Esophagus squamous epithelium (tissue), 5 donors: ENCODE data around the gene PLA2G3. TPM values are rescaled to one million over a fixed set of nuclear protein-coding genes. Genes with fewer than 3 reads are reported as not detected.
A peak's percentile ranks its signal among the peaks of the same experiment; 100 is the strongest.

Source experiments
- DNase-seq: peaks from one replicate; lab custom pipeline; 2025; lab: John Stamatoyannopoulos, UW
- H3K27ac ChIP-seq, 4 donors: fragments of 200-600 bp; sonication (generic); one replicate each; pipeline ENCODE4 v1.5.1; 2016 to 2019; ENCODE audit warnings: mild to moderate bottlenecking in 1 of 4
- H3K27me3 ChIP-seq, 4 donors: fragments of 200-600 bp; sonication (generic); 1 replicate in 3 of 4; 2 replicates in 1 of 4; pipeline versions ENCODE4 v1.5.1 to v1.6.0; 2017 to 2021; ENCODE audit warnings: antibody characterized with exemption in 1 of 4
- H3K36me3 ChIP-seq, 3 donors: fragments of 200-600 bp; sonication (generic); one replicate each; pipeline ENCODE4 v1.5.1; 2016 to 2019
- H3K4me1 ChIP-seq, 3 donors: fragments of 200-600 bp; sonication (generic); one replicate each; pipeline ENCODE4 v1.5.1; 2017 to 2019
- H3K4me3 ChIP-seq, 4 donors: fragments of 200-600 bp; sonication (generic); 1 replicate in 3 of 4; 2 replicates in 1 of 4; pipeline ENCODE4 v1.5.1; 2016 to 2019; ENCODE audit warnings: mild to moderate bottlenecking in 2 of 4, moderate library complexity in 1 of 4
- H3K9me3 ChIP-seq, 3 donors: fragments of 200-600 bp; sonication (generic); one replicate each; pipeline ENCODE4 v1.5.1; 2016 to 2019
- POLR2A ChIP-seq, 4 donors: fragments of 450-650 bp; IDR thresholded peaks; one replicate each; pipeline ENCODE4 v1.6.1; 2017; ENCODE audit warnings: antibody characterized with exemption in 4 of 4, mild to moderate bottlenecking in 4 of 4, moderate library complexity in 3 of 4
- WGBS, 2 donors: methylation state at CpG; one replicate each; pipeline ENCODE4 v1.1.5; 2018; 5-methylcytosine and 5-hydroxymethylcytosine counted together
- intact Hi-C: fragments of 100-400 bp; cut with DNase I; formaldehyde crosslinking; loops from one replicate; pipeline ENCODE4 v1.15.0; 2022
- total RNA-seq, 4 donors: library from RNA; depleted of rRNA; stranded (reverse); fragments of >200 nt; gene quantifications; one replicate each; pipeline ENCODE4 v1.1.0, GENCODE V29; 2016
- TF ChIP-seq, protein P1 (sequence below), 6 experiments: fragments of 450-650 bp in 4 of 6; fragments of 200-600 bp in 2 of 6; sonication (generic) in 2 of 6; IDR thresholded peaks; one replicate each; pipeline ENCODE4 v1.5.1; 2016 to 2019; ENCODE audit warnings: antibody characterized with exemption in 6 of 6, mild to moderate bottlenecking in 4 of 6, moderate library complexity in 4 of 6
- donor health status: DM: yes; HTN: yes; CAD: no.

PLA2G3 gene
- total RNA-seq, 4 donors from 2014 or later: 5.0 to 27.0 (median 7.8) TPM

DNA sequence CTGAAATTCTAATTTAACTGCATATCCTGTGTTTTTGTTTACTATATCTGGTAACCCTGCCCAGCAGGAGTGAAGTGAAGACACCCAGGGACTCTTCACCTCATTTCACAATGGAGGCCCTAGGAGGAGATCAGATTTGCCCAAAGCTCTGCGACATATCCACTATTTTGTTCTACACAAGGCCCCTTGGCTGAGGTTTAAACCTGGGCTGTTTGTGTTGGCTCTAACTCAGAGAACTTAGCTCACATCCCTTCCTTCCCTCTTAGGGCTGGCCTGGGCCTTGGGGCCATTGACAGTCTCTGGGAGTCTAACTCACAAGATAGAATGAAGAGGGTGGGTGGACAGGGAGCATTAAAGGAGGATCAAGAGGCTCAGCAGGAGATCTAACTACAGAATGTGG lies 8.2 kb upstream of the PLA2G3 start:
- Histone ChIP-seq H3K27ac (peak overlapping the region; percentile 10 to 80 (median 66)), H3K9me3 (no peaks in the 10 kb centered on the region), H3K4me1 (peaks cover 4 to 14% (median 6%) of the 10 kb centered on the region in 3 donors)

DNA sequence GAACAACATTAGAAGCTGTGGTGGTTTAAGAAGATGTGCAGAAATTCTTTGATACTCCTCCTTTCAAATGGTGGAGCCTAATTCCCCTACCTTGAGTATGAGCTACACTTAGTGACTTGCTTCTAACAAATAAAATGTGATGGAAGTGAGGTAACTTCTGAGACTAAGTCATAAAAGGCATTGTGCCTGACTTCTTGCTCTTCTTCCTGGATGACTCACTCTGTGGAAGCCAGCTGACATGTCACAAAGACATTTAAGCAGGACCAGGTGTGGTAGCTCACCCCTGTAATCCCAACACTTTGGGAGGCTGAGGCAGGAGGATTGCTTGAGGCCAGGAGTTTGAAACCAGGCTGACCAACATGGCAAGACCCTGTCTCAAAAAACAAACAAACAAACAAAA lies 3.9 kb upstream of the PLA2G3 start:
- Histone ChIP-seq H3K4me3 (no peak overlapping the region), H3K4me1 (peaks cover 27 to 56% (median 29%) of the 10 kb centered on the region in 3 donors), H3K27me3 (peaks cover 0 to 9% (median 0%) of the 10 kb centered on the region in 4 donors), H3K27ac (peak overlapping the region in 1 of 4 donors; percentile 74), H3K36me3 (no peaks in the 10 kb centered on the region), H3K9me3 (no peaks in the 10 kb centered on the region)
- no peak for TF ChIP-seq POLR2A (IDR thresholded peaks at IDR 0.05)
- TF ChIP-seq, protein P1, sequence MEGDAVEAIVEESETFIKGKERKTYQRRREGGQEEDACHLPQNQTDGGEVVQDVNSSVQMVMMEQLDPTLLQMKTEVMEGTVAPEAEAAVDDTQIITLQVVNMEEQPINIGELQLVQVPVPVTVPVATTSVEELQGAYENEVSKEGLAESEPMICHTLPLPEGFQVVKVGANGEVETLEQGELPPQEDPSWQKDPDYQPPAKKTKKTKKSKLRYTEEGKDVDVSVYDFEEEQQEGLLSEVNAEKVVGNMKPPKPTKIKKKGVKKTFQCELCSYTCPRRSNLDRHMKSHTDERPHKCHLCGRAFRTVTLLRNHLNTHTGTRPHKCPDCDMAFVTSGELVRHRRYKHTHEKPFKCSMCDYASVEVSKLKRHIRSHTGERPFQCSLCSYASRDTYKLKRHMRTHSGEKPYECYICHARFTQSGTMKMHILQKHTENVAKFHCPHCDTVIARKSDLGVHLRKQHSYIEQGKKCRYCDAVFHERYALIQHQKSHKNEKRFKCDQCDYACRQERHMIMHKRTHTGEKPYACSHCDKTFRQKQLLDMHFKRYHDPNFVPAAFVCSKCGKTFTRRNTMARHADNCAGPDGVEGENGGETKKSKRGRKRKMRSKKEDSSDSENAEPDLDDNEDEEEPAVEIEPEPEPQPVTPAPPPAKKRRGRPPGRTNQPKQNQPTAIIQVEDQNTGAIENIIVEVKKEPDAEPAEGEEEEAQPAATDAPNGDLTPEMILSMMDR (IDR thresholded peaks at IDR 0.05): no peak
- no peak for DNase-seq
- intact Hi-C loops: no loop called here

More for the DNA sequence above, 8.2 kb upstream of the PLA2G3 start:
- 100% methylated on average over 1 of the region's 1 CpG; no CpG with 5 or more reads in 1 of the 2 donors for WGBS, 2 donors
- DNase-seq: no peak
- H3K27me3 ChIP-seq: no peaks in the 10 kb centered on the region
- H3K4me3 ChIP-seq: no peak overlapping the region
- H3K36me3 ChIP-seq: no peaks in the 10 kb centered on the region
- intact Hi-C loops: no loop called here
- TF ChIP-seq POLR2A (IDR thresholded peaks at IDR 0.05): no peak

DNA sequence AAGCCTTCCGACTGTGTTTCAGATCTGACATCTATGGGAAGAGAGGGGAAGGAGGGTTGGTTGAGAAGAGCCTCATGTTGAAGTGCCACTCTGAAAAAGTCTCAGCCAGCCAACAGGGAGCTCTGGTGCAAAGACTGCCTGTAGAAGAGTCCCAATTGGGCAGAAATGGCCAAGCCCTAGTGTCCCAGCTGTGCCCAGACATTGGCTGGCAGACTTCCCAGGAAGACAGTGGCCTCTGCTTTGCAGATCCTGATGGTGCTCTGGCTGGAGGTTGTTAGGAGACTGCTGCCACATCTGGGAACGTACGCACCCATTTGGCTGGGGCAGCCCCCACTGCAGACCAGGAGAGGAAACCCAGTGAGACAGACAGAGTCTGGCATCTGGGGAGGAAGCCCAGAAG lies 3.2 kb upstream of the PLA2G3 start:
- intact Hi-C loops: no loop called here
- H3K9me3 ChIP-seq: no peaks in the 10 kb centered on the region
- peaks cover 0 to 14% (median 0%) of the 10 kb centered on the region in 4 donors for H3K27me3 ChIP-seq
- no peak overlapping the region for H3K4me3 ChIP-seq
- DNase-seq: no peak
- peak overlapping the region in 3 of 4 donors; percentile 70 to 74 (median 73) for H3K27ac ChIP-seq
- TF ChIP-seq POLR2A (IDR thresholded peaks at IDR 0.05): no peak
- TF ChIP-seq, protein P1 (IDR thresholded peaks at IDR 0.05): no peak
- 77 to 79% methylated on average over 3 of the region's 3 CpGs for WGBS, 2 donors
- H3K36me3 ChIP-seq: no peaks in the 10 kb centered on the region
- peaks cover 23 to 54% (median 23%) of the 10 kb centered on the region in 3 donors for H3K4me1 ChIP-seq

DNA sequence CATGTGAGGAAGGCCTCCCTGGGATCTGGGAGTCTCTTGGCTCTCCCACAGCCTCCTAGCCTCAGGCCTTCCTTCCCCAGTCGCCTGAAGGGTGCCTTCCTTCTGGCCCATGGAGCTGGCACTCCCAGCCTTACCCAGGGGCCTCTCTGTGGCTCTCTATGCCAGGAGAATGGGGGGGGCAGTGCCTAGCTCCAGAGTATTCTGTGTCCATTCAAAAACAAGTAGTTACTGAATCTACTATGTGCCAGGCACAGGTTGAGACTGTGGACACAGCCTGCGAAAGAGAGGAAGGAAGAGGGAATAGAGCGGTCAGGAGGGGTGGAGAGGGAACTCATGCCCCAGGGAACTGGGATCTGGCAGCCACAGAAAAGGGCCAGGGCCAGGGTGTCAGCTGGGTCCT lies 2.7 kb upstream of the PLA2G3 start:
- DNase-seq: no peak
- no peak for TF ChIP-seq POLR2A (IDR thresholded peaks at IDR 0.05)
- TF ChIP-seq, protein P1 (IDR thresholded peaks at IDR 0.05): no peak
- Histone ChIP-seq H3K4me3 (no peak overlapping the region), H3K4me1 (peaks cover 23 to 52% (median 23%) of the 10 kb centered on the region in 3 donors), H3K27ac (peak overlapping the region in 3 of 4 donors; percentile 70 to 74 (median 73)), H3K36me3 (no peaks in the 10 kb centered on the region), H3K9me3 (no peaks in the 10 kb centered on the region), H3K27me3 (peaks cover 0 to 14% (median 0%) of the 10 kb centered on the region in 4 donors)
- intact Hi-C loops: no loop called here
- WGBS, 2 donors: 50 to 90% methylated on average over 1 to 2 of the region's 3 CpGs

DNA sequence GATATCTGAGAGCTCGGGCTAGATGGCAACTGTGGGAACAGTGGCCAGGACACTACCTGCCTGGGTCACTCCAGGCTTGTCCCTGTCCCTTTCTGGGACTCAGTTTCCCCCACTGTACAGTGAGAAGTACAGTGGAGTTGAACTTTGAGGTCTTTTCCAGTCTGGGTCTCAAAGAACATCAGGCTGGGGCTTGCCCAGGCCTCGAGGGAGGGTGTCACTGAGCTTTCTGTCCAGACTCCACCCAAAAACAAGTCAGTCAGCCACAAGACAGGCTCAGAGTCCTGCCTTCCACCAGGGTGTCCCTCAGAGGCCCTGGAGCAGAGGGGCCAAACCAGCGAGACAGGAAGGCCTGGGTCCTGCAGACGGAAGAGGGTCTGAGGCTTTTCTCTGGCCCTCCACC lies 2.0 kb upstream of the PLA2G3 start:
- peak overlapping the region; percentile 23 to 74 (median 72) for H3K27ac ChIP-seq
- WGBS, 2 donors: 20 to 50% methylated on average over 1 to 2 of the region's 4 CpGs
- peak in 1 of 4 donors; percentile 33 for TF ChIP-seq POLR2A (IDR thresholded peaks at IDR 0.05)
- TF ChIP-seq, protein P1 (IDR thresholded peaks at IDR 0.05): no peak

More for the DNA sequence above, 2.0 kb upstream of the PLA2G3 start:
- intact Hi-C loops: no loop called here
- H3K4me3 ChIP-seq: no peak overlapping the region
- H3K27me3 ChIP-seq: peaks cover 0 to 14% (median 0%) of the 10 kb centered on the region in 4 donors
- H3K4me1 ChIP-seq: peaks cover 23 to 52% (median 23%) of the 10 kb centered on the region in 3 donors
- DNase-seq: no peak
- H3K36me3 ChIP-seq: peaks cover 0 to 1% (median 0%) of the 10 kb centered on the region in 3 donors
- H3K9me3 ChIP-seq: no peaks in the 10 kb centered on the region
